HG03342 (cell line): ENCODE results near the gene OR52E4.

ENCODE experiments used
- ATAC-seq: cut with Tn5 transposase; IDR thresholded peaks from one replicate; pipeline ENCODE4 v1.9.1; 2021; ENCODE audit warnings: mild to moderate bottlenecking, moderate library complexity; ENCODE audit not compliant: unreplicated experiment

Gene OR52E4

DNA sequence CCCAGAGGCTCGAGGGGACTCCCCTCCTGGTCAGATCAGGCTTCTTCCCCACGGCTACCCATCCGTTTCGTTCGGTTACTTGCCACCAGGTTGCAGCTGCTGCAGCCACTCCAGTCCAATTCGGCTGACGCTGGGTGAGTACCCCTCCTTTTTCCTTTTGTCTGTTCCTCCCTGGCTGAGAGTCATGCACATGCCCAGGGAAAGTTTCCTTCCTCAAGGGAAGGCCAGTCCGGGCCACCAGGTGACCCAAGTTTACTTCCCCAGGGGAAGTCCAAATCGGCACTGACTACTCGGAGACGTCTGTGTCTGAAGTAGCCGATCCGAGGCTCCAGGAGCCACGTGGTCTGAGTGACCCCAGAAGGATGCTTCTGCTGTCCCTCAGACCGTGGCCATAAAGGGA is 48.4 kb downstream of the OR52E4 start:
- ATAC-seq: no peak

DNA sequence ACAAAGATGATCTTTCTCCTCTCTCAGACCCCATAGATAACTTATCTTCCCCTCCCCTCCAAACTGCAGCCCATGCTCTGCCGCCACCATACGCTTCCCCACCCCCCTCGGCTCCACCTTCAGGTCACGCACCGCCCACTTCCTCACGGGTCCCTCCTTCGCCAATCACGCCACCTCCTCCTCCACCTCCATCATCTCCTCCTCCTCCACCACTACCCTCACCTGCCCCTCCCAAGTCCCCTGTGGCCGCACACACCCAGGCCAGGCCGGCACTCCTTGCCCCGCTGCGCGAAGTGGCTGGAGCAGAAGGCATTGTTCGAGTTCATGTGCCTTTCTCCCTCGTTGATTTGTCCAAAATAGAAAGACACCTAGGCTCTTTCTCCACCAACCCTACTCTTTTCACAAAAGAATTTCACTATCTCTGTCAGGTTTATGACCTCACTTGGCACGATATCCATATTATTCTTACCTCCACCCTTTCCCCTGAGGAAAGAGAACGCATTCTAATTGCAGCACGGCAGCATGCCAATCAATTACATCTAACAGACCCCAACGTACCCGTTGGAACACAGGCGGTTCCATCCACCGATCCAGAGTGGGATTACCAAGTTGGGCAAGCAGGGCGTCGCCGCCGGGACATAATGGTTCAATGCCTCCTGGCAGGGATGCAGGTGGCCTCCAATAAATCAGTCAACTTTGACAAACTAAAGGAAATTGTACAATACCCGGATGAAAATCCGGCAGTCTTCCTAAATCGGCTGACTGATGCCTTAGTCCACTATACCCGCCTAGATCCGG is 49.3 kb downstream of the OR52E4 start:
- no peak for ATAC-seq

- no peak for ATAC-seq
These were observed 50.2 kb downstream of the OR52E4 start for GRCh38 chr11:5930614-5931013.

- ATAC-seq: no peak
These were observed 50.6 kb downstream of the OR52E4 start for GRCh38 chr11:5931061-5931460.

DNA sequence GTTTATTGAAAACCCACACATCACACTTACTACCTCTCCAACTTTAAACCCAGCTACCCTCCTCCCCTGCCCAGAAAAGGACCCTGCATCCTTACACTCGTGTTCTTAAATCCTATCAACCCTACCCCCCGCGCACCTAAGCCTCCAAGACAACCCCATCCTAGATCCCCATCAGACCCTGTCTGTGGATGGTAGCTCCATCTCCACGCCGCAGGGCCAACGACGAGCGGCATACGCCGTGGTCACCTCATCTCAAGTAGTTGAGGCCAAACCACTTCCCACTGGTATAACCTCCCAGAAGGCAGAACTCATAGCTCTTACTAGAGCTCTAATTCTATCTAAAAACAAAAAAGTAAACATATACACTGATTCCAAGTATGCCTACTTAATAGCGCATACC is 52.2 kb downstream of the OR52E4 start:
- ATAC-seq: no peak

GRCh38 chr11:5933116-5933515 is 52.7 kb downstream of the OR52E4 start:
- ATAC-seq: no peak
